Stomach (tissue), 9 donors: Measurements from ENCODE around the gene NEDD4L. TPM values are rescaled to one million over a fixed set of nuclear protein-coding genes. Genes with fewer than 3 reads are reported as not detected.

Source experiments
- DNase-seq, 2 donors: peaks; one replicate each; pipeline versions ENCODE4 v3.0.0 to v3.0.0-alpha.2; 2013 to 2019
- H3K27ac ChIP-seq, 5 donors: fragments of 200-600 bp in 4 of 5; sonication (generic) in 4 of 5; one replicate each; pipeline ENCODE4 v1.5.1; 2013 to 2019; ENCODE audit warnings: mild to moderate bottlenecking in 1 of 5, moderate library complexity in 1 of 5
- H3K27me3 ChIP-seq, 3 donors: fragments of 200-600 bp; sonication (generic); one replicate each; pipeline ENCODE4 v1.5.1; 2017 to 2019; ENCODE audit warnings: mixed run types in 1 of 3
- H3K36me3 ChIP-seq, 4 donors: fragments of 200-600 bp; sonication (generic); 1 replicate in 3 of 4; 2 replicates in 1 of 4; pipeline ENCODE4 v1.5.1; 2016 to 2019
- H3K4me1 ChIP-seq, 4 donors: fragments of 200-600 bp; sonication (generic); one replicate each; pipeline ENCODE4 v1.5.1; 2016 to 2019
- H3K4me3 ChIP-seq, 4 donors: fragments of 200-600 bp; sonication (generic) in 3 of 4; one replicate each; pipeline ENCODE4 v1.5.1; 2016 to 2019; ENCODE audit warnings: mild to moderate bottlenecking in 1 of 4
- H3K9me3 ChIP-seq, 4 donors: fragments of 200-600 bp; sonication (generic); one replicate each; pipeline ENCODE4 v1.5.1; 2016 to 2019
- CTCF ChIP-seq, 7 experiments: fragments of 450-650 bp in 4 of 7; fragments of 200-600 bp in 3 of 7; sonication (generic) in 3 of 7; IDR thresholded peaks; one replicate each; pipeline ENCODE4 v1.5.1; 2016 to 2019; ENCODE audit warnings: antibody characterized with exemption in 7 of 7, control low read depth in 2 of 7, mild to moderate bottlenecking in 1 of 7
- EP300 ChIP-seq: sonication (generic); formaldehyde crosslinking; IDR thresholded peaks from one replicate; pipeline ENCODE4 v1.6.1; 2017; ENCODE audit warnings: antibody characterized with exemption
- POLR2A ChIP-seq, 4 donors: fragments of 450-650 bp; IDR thresholded peaks; one replicate each; pipeline ENCODE4 v1.6.1; 2016; ENCODE audit warnings: antibody characterized with exemption in 4 of 4, control low read depth in 2 of 4, mild to moderate bottlenecking in 1 of 4, moderate library complexity in 1 of 4
- POLR2AphosphoS5 ChIP-seq, 3 donors: sonication (generic); formaldehyde crosslinking; IDR thresholded peaks; one replicate each; pipeline ENCODE4 v1.6.1; 2016; ENCODE audit warnings: antibody characterized with exemption in 3 of 3
- WGBS, 5 donors: extraction: QIAGEN DNeasy Blood & Tissue Kit in 3 of 5; methylation state at CpG; one replicate each; pipeline versions ENCODE4 v1.1.5 to v1.1.7; 2013 to 2018; 5-methylcytosine and 5-hydroxymethylcytosine counted together
- intact Hi-C: fragments of 100-400 bp; cut with DNase I; formaldehyde crosslinking; loops from one replicate; pipeline ENCODE4 v1.15.1; 2023; ENCODE audit warnings: low total_unique reads
- polyA plus RNA-seq, 3 donors: library from polyadenylated mRNA; stranded (reverse); fragments of 200-250 nt; gene quantifications; one replicate each; pipeline ENCODE4 v1.2.3, GENCODE V29; 2013
- total RNA-seq, 5 donors: library from RNA; depleted of rRNA; stranded (reverse); fragments of >200 nt; gene quantifications; one replicate each; pipeline versions ENCODE4 v1.1.0 to v1.2.3, GENCODE V29; 2014 to 2016
- donor health status: healthy with polysubstance abuse.
- donor health status: Bipolar disorder and iron deficiency.
- donor health status: healthy.

Gene NEDD4L
- total and polyA plus RNA-seq, 8 donors: 46.1 to 315 (median 129) TPM

DNA sequence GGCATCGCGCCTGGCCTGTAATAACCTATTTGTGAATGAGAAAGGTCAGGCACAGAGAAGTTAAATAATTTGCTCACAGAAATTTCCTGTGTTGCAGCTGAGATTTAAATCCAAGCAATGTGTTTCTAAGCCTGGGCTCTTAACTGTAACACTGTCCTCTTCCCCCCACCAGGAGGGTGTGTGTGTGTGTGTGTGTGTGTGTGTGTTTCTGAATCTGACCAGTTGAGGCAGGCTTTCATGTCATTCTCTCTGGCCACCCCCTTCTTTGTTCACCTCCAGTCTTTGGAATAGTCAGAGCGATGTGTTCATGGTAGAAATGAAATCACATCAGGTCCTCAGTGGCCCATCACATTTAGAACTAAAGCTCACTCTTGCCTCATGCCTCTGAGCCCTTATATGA lies 81.2 kb downstream of the NEDD4L start:
- H3K9me3 ChIP-seq: no peaks in the 10 kb centered on the region
- no peak overlapping the region for H3K4me3 ChIP-seq
- H3K36me3 ChIP-seq: no peaks in the 10 kb centered on the region
- 92 to 96% (median 95%) methylated on average over 3 of the region's 3 CpGs for WGBS, 5 donors
- no peak for TF ChIP-seq POLR2AphosphoS5 (IDR thresholded peaks at IDR 0.05)
- H3K27me3 ChIP-seq: no peaks in the 10 kb centered on the region
- intact Hi-C loops: loop anchor here (10.0 kb wide), 1 partner anchor 80 kb away; the partner anchor contains the start of gene NEDD4L
- DNase-seq: no peak
- H3K4me1 ChIP-seq: peaks cover 14 to 21% (median 18%) of the 10 kb centered on the region in 4 donors
- no peak overlapping the region for H3K27ac ChIP-seq

- Histone ChIP-seq H3K4me1 (peaks cover 14 to 21% (median 18%) of the 10 kb centered on the region in 4 donors), H3K4me3 (no peak overlapping the region), H3K27me3 (no peaks in the 10 kb centered on the region), H3K27ac (no peak overlapping the region), H3K36me3 (no peaks in the 10 kb centered on the region), H3K9me3 (no peaks in the 10 kb centered on the region)
- DNase-seq: no peak
- WGBS, 5 donors: 75 to 82% (median 80%) methylated on average over 12 of the region's 12 CpGs
- TF ChIP-seq POLR2A (IDR thresholded peaks at IDR 0.05) (no peak), POLR2AphosphoS5 (IDR thresholded peaks at IDR 0.05) (no peak), CTCF (IDR thresholded peaks at IDR 0.05) (no peak), EP300 (no peak)
- intact Hi-C loops: loop anchor here (10.0 kb wide), 1 partner anchor 81 kb away; the partner anchor contains the start of gene NEDD4L
Observed at GRCh38 chr18:58125756-58126155, 81.7 kb downstream of the NEDD4L start.

DNA sequence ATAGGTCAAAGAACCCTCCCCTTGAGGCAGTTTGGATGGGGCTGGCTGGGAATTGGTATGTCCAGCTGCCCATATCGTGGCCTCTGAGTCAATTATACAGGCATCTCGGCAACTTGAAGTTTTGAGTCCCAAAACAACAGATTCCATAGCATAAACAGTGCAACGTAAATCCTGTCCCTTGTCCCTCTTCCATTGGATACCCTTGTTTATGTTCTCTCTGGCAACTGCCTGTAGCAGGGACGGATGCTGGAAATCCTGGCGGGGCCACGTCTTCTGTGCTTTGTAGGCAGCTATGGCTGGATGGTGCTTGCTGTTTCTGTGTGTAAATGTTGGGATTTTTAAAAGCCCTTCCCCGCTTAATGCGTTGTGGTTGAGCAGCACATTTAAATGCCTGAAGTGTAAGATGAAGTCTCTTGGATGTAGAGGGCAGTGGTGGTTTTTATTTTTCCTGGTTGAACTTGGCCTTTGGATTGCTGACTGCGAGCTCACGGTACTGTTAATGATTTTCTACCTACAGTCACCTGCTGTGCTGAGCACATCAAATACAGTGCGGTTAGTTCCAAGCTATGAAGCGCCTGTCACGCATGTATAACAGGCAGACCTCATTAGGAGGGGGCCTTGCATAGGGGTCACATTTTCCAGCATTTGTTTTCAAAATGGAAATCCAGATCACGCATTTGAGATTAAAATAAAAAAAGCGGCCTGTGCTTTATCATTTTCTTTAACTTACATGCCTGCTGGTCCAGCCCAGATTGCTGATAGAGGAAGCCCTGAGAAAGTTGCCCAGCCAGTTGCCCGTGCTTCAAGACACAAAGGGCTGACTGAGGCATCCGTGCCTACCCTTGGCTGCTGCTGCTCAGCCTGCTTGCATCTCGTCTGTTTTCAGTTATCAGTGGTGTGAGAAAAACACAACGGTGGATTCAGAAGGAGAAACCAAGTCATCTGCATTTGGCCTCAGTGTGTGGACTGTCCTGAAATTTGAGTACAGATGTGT lies 84.7 kb downstream of the NEDD4L start:
- Histone ChIP-seq H3K4me1 (peaks cover 14 to 20% (median 16%) of the 10 kb centered on the region in 4 donors), H3K36me3 (no peaks in the 10 kb centered on the region), H3K4me3 (no peak overlapping the region), H3K27ac (peak overlapping the region; percentile 46 to 78 (median 76)), H3K9me3 (no peaks in the 10 kb centered on the region), H3K27me3 (no peaks in the 10 kb centered on the region)
- intact Hi-C loops: loop anchor here (10.0 kb wide), 1 partner anchor 84 kb away; the partner anchor contains the start of gene NEDD4L
- DNase-seq: peak; percentile 80 to 89
- no peak for TF ChIP-seq POLR2AphosphoS5 (IDR thresholded peaks at IDR 0.05)
- peak in 1 of 7 experiments; percentile 31 for TF ChIP-seq CTCF (IDR thresholded peaks at IDR 0.05)
- WGBS, 5 donors: 28 to 63% (median 51%) methylated on average over 19 of the region's 19 CpGs

DNA sequence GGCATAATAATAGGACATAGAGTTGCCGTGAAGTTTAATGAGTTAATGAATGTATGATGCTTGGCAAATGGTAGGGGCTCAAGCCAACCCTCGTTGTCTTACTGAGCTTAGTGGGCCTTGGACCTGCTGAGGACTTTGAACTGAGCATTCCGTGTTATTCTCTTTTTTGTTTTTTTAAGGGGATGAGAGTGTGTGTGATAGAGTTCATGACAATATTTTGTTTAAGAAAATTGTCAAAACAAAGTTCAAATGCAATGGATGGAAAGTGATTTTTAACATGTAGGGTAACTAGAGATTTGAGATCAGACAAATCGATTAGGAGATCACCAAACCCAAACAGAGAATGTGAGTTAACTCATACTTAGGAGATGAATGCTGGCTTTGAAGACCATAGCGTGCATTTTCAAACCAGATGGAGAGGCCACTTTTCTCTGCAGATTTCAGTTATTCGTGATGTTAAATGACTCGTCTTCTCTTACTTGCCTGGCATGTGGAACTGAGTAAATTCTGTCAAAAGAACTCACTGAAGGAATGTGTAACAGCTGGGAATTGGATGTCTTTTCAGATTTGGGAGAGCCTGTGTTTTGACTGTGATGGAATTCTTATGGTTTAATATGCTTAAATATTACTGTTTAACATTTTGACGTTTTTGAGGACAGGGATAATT lies 88.7 kb downstream of the NEDD4L start:
- H3K27ac ChIP-seq: no peak overlapping the region
- 53 to 63% (median 58%) methylated on average over 8 of the region's 8 CpGs for WGBS, 5 donors
- peaks cover 24 to 45% (median 36%) of the 10 kb centered on the region in 4 donors for H3K4me1 ChIP-seq
- H3K36me3 ChIP-seq: no peaks in the 10 kb centered on the region
- no peak for TF ChIP-seq EP300
- no peaks in the 10 kb centered on the region for H3K27me3 ChIP-seq
- DNase-seq: no peak
- no peak overlapping the region for H3K4me3 ChIP-seq
- no peaks in the 10 kb centered on the region for H3K9me3 ChIP-seq
- intact Hi-C loops: no loop called here

DNA sequence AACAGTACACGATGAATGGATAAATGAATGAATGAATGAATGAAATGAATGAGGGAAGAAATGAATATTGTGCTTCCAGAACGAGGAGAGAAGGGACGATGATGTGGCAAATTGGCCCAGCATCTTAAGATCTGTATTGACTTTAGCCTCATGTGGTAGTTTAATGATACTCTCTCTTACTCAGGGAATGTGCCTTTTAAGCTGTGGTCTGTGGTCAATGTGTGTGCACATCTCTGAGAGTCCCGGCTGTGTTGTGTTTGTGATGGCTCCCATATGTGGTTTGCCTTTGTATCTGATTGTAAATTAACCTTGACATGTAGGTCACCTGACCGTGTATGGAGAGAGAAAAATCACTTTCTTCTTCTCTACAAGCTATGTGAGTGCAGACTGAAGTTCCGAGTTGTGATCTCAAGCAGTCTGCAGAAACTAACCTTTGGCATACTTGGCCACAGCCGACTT lies 91.2 kb downstream of the NEDD4L start:
- no peak overlapping the region for H3K4me3 ChIP-seq
- DNase-seq: peak in 1 of 2 donors; percentile 43
- H3K36me3 ChIP-seq: no peaks in the 10 kb centered on the region
- H3K4me1 ChIP-seq: peaks cover 10 to 36% (median 23%) of the 10 kb centered on the region in 4 donors
- TF ChIP-seq POLR2AphosphoS5 (IDR thresholded peaks at IDR 0.05): no peak
- no peak for TF ChIP-seq EP300
- TF ChIP-seq POLR2A (IDR thresholded peaks at IDR 0.05): no peak
- no peak for TF ChIP-seq CTCF (IDR thresholded peaks at IDR 0.05)
- H3K9me3 ChIP-seq: no peaks in the 10 kb centered on the region
- WGBS, 5 donors: 43 to 65% (median 51%) methylated on average over 7 of the region's 7 CpGs
- no peaks in the 10 kb centered on the region for H3K27me3 ChIP-seq
- peak overlapping the region in 2 of 5 donors; percentile 1 to 9 for H3K27ac ChIP-seq
- intact Hi-C loops: no loop called here
